ENCODE results near the gene ADAMTS6.

The ADAMTS6 gene

DNA sequence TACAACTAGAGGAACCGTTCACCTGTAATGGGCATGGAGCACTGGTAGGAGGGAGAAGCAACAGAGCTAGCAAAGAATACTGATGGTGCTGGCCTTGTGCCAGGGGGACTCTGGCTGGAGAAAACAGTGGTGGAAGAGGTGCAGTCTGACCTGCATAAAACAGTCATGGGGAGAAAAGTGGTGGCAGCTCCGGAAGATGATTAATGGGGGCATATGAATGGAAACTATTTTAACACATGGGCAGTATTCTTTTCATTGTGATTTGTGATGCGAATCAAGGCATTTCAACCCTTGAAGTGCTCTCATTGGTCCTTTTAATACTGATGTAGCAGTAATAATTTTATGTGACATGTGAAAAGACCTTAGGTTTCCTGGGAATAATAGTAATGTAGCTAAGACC, 219.6 kb downstream of the ADAMTS6 start:
- Histone ChIP-seq H3K4me2 (ENCODE audit: low read length) (no peak overlapping the region), H3K4ac (ENCODE audit: low read depth, low read length) (no peak overlapping the region), H3K27ac (ENCODE audit: low read depth, low read length) (no peak overlapping the region), H3K14ac (ENCODE audit: low read length) (no peak overlapping the region), H3K27me3 (ENCODE audit: insufficient read depth, low read length) (no peaks in the 10 kb centered on the region), H3K18ac (ENCODE audit: low read length) (no peak overlapping the region), H4K8ac (ENCODE audit: low read depth, low read length) (no peak overlapping the region), H4K91ac (ENCODE audit: low read depth, low read length) (no peak overlapping the region), H4K12ac (ENCODE audit: low read depth, low read length) (no peak overlapping the region), H2BK12ac (ENCODE audit: low read length) (no peak overlapping the region), H3K4me3 (ENCODE audit: low read depth, low read length) (no peak overlapping the region), H2AK5ac (ENCODE audit: low read length) (no peak overlapping the region), H3K23ac (ENCODE audit: low read length) (no peak overlapping the region), H3K79me1 (ENCODE audit: low read length) (no peaks in the 10 kb centered on the region), H2AFZ (ENCODE audit: insufficient read depth, low read length, poor library complexity) (no peak overlapping the region), H3K36me3 (ENCODE audit: control insufficient read depth in 1 of 2, insufficient read depth in 2 of 2, low read length in 2 of 2) (peaks cover 5 to 13% of the 10 kb centered on the region in 2 experiments), H3K79me2 (ENCODE audit: control insufficient read depth, insufficient read depth, low read length, poor library complexity) (no peaks in the 10 kb centered on the region), H2BK120ac (ENCODE audit: insufficient read depth, low read length, poor library complexity) (no peak overlapping the region), H3K9me3 (ENCODE audit: insufficient read depth, low read depth, low read length) (no peaks in the 10 kb centered on the region), H3K9ac (ENCODE audit: low read length) (no peak overlapping the region), H2BK5ac (ENCODE audit: low read depth, low read length, poor library complexity) (no peak overlapping the region), H3K4me1 (ENCODE audit: control insufficient read depth in 1 of 2, insufficient read depth in 2 of 2, low read length in 2 of 2) (no peaks in the 10 kb centered on the region)
- WGBS (ENCODE audit: extremely low coverage, insufficient coverage, insufficient read length), result no CpG with 5 or more reads among the region's 3 CpGs
- DNase-seq, result no peak

GRCh38 chr5:65261499-65261898, 220.2 kb downstream of the ADAMTS6 start:
- Histone ChIP-seq H3K4ac (ENCODE audit: low read depth, low read length) (no peak overlapping the region), H3K4me3 (ENCODE audit: low read depth, low read length) (no peak overlapping the region), H3K9ac (ENCODE audit: low read length) (no peak overlapping the region), H3K27me3 (ENCODE audit: insufficient read depth, low read length) (no peaks in the 10 kb centered on the region), H3K18ac (ENCODE audit: low read length) (no peak overlapping the region), H3K23ac (ENCODE audit: low read length) (no peak overlapping the region), H3K36me3 (ENCODE audit: control insufficient read depth in 1 of 2, insufficient read depth in 2 of 2, low read length in 2 of 2) (peaks cover 5 to 13% of the 10 kb centered on the region in 2 experiments), H2BK12ac (ENCODE audit: low read length) (no peak overlapping the region), H2AFZ (ENCODE audit: insufficient read depth, low read length, poor library complexity) (no peak overlapping the region), H2BK120ac (ENCODE audit: insufficient read depth, low read length, poor library complexity) (no peak overlapping the region), H2AK5ac (ENCODE audit: low read length) (no peak overlapping the region), H2BK5ac (ENCODE audit: low read depth, low read length, poor library complexity) (no peak overlapping the region), H3K79me2 (ENCODE audit: control insufficient read depth, insufficient read depth, low read length, poor library complexity) (no peaks in the 10 kb centered on the region), H4K8ac (ENCODE audit: low read depth, low read length) (no peak overlapping the region), H3K9me3 (ENCODE audit: insufficient read depth, low read depth, low read length) (no peaks in the 10 kb centered on the region), H3K4me1 (ENCODE audit: control insufficient read depth in 1 of 2, insufficient read depth in 2 of 2, low read length in 2 of 2) (no peaks in the 10 kb centered on the region), H4K12ac (ENCODE audit: low read depth, low read length) (no peak overlapping the region), H3K4me2 (ENCODE audit: low read length) (no peak overlapping the region), H3K79me1 (ENCODE audit: low read length) (no peaks in the 10 kb centered on the region), H3K27ac (ENCODE audit: low read depth, low read length) (no peak overlapping the region), H3K14ac (ENCODE audit: low read length) (no peak overlapping the region), H4K91ac (ENCODE audit: low read depth, low read length) (no peak overlapping the region)
- no CpG with 5 or more reads among the region's 1 CpG for WGBS (ENCODE audit: extremely low coverage, insufficient coverage, insufficient read length)
- DNase-seq, result no peak

DNA sequence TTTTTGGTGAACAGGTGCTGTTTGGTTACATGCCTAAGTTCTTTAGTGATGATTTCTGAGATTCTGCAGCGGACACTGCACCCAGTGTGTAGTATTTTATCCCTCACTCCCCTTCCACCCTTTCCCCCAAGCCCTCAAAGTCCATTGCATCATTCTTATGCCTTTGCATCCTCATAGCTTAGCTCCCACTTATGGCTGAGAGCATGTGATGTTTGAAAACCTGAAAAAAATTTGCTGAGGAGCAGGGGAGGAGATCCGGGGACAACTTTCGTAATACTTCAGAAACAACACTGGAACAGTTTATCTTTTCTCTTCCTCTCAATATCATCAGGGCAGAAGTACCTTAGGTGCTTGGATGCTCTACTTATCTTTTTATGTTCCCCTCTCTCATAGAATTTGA, 226.4 kb downstream of the ADAMTS6 start:
- no peak for DNase-seq
- no peaks in the 10 kb centered on the region for H3K79me1 ChIP-seq (ENCODE audit: low read length)
- H2BK5ac ChIP-seq (ENCODE audit: low read depth, low read length, poor library complexity), result no peak overlapping the region
- H3K18ac ChIP-seq (ENCODE audit: low read length), result no peak overlapping the region
- H3K27ac ChIP-seq (ENCODE audit: low read depth, low read length), result no peak overlapping the region
- no CpG with 5 or more reads among the region's 3 CpGs for WGBS (ENCODE audit: extremely low coverage, insufficient coverage, insufficient read length)
- no peak overlapping the region for H2AFZ ChIP-seq (ENCODE audit: insufficient read depth, low read length, poor library complexity)
- no peak overlapping the region for H2BK120ac ChIP-seq (ENCODE audit: insufficient read depth, low read length, poor library complexity)
- H4K8ac ChIP-seq (ENCODE audit: low read depth, low read length), result no peak overlapping the region
- no peak overlapping the region for H2AK5ac ChIP-seq (ENCODE audit: low read length)
- peaks cover 3 to 14% of the 10 kb centered on the region in 2 experiments for H3K36me3 ChIP-seq (ENCODE audit: control insufficient read depth in 1 of 2, insufficient read depth in 2 of 2, low read length in 2 of 2)
- H3K27me3 ChIP-seq (ENCODE audit: insufficient read depth, low read length), result no peaks in the 10 kb centered on the region
- no peak overlapping the region for H3K4me2 ChIP-seq (ENCODE audit: low read length)
- no peaks in the 10 kb centered on the region for H3K9me3 ChIP-seq (ENCODE audit: insufficient read depth, low read depth, low read length)
- no peak overlapping the region for H4K12ac ChIP-seq (ENCODE audit: low read depth, low read length)
- H4K91ac ChIP-seq (ENCODE audit: low read depth, low read length), result no peak overlapping the region
- no peak overlapping the region for H2BK12ac ChIP-seq (ENCODE audit: low read length)
- no peak overlapping the region for H3K4me3 ChIP-seq (ENCODE audit: low read depth, low read length)
- H3K4ac ChIP-seq (ENCODE audit: low read depth, low read length), result no peak overlapping the region
- H3K14ac ChIP-seq (ENCODE audit: low read length), result no peak overlapping the region
- no peaks in the 10 kb centered on the region for H3K4me1 ChIP-seq (ENCODE audit: control insufficient read depth in 1 of 2, insufficient read depth in 2 of 2, low read length in 2 of 2)
- no peak overlapping the region for H3K9ac ChIP-seq (ENCODE audit: low read length)
- no peak overlapping the region for H3K23ac ChIP-seq (ENCODE audit: low read length)
- H3K79me2 ChIP-seq (ENCODE audit: control insufficient read depth, insufficient read depth, low read length, poor library complexity), result no peaks in the 10 kb centered on the region

GRCh38 chr5:65252977-65253376, 228.7 kb downstream of the ADAMTS6 start:
- Histone ChIP-seq H3K9me3 (ENCODE audit: insufficient read depth, low read depth, low read length) (no peaks in the 10 kb centered on the region), H3K4me2 (ENCODE audit: low read length) (no peak overlapping the region), H3K4me3 (ENCODE audit: low read depth, low read length) (no peak overlapping the region), H2AFZ (ENCODE audit: insufficient read depth, low read length, poor library complexity) (no peak overlapping the region), H2BK12ac (ENCODE audit: low read length) (no peak overlapping the region), H3K18ac (ENCODE audit: low read length) (no peak overlapping the region), H3K27me3 (ENCODE audit: insufficient read depth, low read length) (no peaks in the 10 kb centered on the region), H3K79me1 (ENCODE audit: low read length) (no peaks in the 10 kb centered on the region), H2AK5ac (ENCODE audit: low read length) (no peak overlapping the region), H3K4me1 (ENCODE audit: control insufficient read depth in 1 of 2, insufficient read depth in 2 of 2, low read length in 2 of 2) (peaks cover 0 to 3% of the 10 kb centered on the region in 2 experiments), H3K23ac (ENCODE audit: low read length) (no peak overlapping the region), H3K79me2 (ENCODE audit: control insufficient read depth, insufficient read depth, low read length, poor library complexity) (no peaks in the 10 kb centered on the region), H2BK120ac (ENCODE audit: insufficient read depth, low read length, poor library complexity) (no peak overlapping the region), H4K12ac (ENCODE audit: low read depth, low read length) (no peak overlapping the region), H2BK5ac (ENCODE audit: low read depth, low read length, poor library complexity) (no peak overlapping the region), H4K91ac (ENCODE audit: low read depth, low read length) (no peak overlapping the region), H3K4ac (ENCODE audit: low read depth, low read length) (no peak overlapping the region), H3K9ac (ENCODE audit: low read length) (no peak overlapping the region), H3K14ac (ENCODE audit: low read length) (no peak overlapping the region), H3K27ac (ENCODE audit: low read depth, low read length) (no peak overlapping the region), H3K36me3 (ENCODE audit: control insufficient read depth in 1 of 2, insufficient read depth in 2 of 2, low read length in 2 of 2) (peaks cover 6 to 7% of the 10 kb centered on the region in 2 experiments), H4K8ac (ENCODE audit: low read depth, low read length) (no peak overlapping the region)
- DNase-seq, result no peak
- no CpG with 5 or more reads among the region's 6 CpGs for WGBS (ENCODE audit: extremely low coverage, insufficient coverage, insufficient read length)
